ENCODE data around the gene FGF14.

DNA sequence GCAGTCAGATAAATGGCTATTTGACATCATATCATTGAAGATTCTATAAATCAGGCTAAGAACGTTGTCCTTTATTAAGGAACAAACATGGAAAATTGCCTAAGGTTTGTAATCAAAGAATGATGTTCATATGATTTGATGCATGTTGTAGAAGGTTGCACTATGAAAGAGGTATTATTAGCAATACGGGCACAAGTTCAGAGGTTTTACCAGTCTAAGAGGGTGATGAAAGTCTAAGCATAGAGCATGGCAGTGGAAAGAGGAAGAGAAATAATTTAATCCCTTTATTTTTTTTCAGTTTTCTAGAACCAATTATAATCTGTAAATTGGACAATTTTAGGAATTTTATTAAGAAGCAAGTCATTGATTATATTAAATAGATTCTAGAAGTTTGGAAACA lies 450.7 kb downstream of the FGF14 start:
- TF ChIP-seq, protein P1, sequence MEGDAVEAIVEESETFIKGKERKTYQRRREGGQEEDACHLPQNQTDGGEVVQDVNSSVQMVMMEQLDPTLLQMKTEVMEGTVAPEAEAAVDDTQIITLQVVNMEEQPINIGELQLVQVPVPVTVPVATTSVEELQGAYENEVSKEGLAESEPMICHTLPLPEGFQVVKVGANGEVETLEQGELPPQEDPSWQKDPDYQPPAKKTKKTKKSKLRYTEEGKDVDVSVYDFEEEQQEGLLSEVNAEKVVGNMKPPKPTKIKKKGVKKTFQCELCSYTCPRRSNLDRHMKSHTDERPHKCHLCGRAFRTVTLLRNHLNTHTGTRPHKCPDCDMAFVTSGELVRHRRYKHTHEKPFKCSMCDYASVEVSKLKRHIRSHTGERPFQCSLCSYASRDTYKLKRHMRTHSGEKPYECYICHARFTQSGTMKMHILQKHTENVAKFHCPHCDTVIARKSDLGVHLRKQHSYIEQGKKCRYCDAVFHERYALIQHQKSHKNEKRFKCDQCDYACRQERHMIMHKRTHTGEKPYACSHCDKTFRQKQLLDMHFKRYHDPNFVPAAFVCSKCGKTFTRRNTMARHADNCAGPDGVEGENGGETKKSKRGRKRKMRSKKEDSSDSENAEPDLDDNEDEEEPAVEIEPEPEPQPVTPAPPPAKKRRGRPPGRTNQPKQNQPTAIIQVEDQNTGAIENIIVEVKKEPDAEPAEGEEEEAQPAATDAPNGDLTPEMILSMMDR (IDR thresholded peaks at IDR 0.05): no peak
- no peak for TF ChIP-seq POLR2A (IDR thresholded peaks at IDR 0.05)
